HG03432 (cell line): ENCODE results near the gene POLR2E.
"Not testable (repeated sequence)": the region's sequence is repeated elsewhere in the genome, so short reads cannot be mapped to it uniquely, and the experiment has no call there.

Experiments
- ATAC-seq: cut with Tn5 transposase; IDR thresholded peaks from one replicate; pipeline ENCODE4 v1.9.1; 2021; ENCODE audit warnings: mild to moderate bottlenecking, moderate library complexity; ENCODE audit not compliant: unreplicated experiment

The POLR2E gene

GRCh38 chr19:1094978-1095701 lies at the start of gene POLR2E:
TSS of gene POLR2E (minus strand) at chr19:1095375. CDS start at chr19:1095315, 60 bp downstream.
- ATAC-seq: peak; percentile 83

- no peak for ATAC-seq
These were observed 49.6 kb upstream of the POLR2E start for GRCh38 chr19:1144741-1145140.

- ATAC-seq: no peak
These were observed 48.7 kb upstream of the POLR2E start for GRCh38 chr19:1143828-1144399.

- no peak for ATAC-seq
These were observed 46.8 kb upstream of the POLR2E start for GRCh38 chr19:1141944-1142343.

- ATAC-seq: no peak
These were observed 45.3 kb upstream of the POLR2E start for GRCh38 chr19:1140272-1141027.

GRCh38 chr19:1139126-1139525 lies 44.0 kb upstream of the POLR2E start:
- no peak for ATAC-seq

- no peak for ATAC-seq
These were observed 42.9 kb upstream of the POLR2E start for GRCh38 chr19:1138121-1138520.

- no peak for ATAC-seq
These were observed 41.6 kb upstream of the POLR2E start for GRCh38 chr19:1136621-1137317.

- ATAC-seq: no peak
These were observed 41.0 kb upstream of the POLR2E start for GRCh38 chr19:1136201-1136600.

GRCh38 chr19:1135454-1135853 lies 40.3 kb upstream of the POLR2E start:
- no peak for ATAC-seq

GRCh38 chr19:1134431-1134830 lies 39.3 kb upstream of the POLR2E start:
- ATAC-seq: no peak

- ATAC-seq: peak; percentile 52
These were observed 38.3 kb upstream of the POLR2E start for GRCh38 chr19:1133471-1133929.

GRCh38 chr19:1132552-1133383 lies 37.6 kb upstream of the POLR2E start:
- ATAC-seq: peak; percentile 17

- peak; percentile 38 for ATAC-seq
These were observed 36.8 kb upstream of the POLR2E start for GRCh38 chr19:1131718-1132551.

- no peak for ATAC-seq
These were observed 35.9 kb upstream of the POLR2E start for GRCh38 chr19:1130771-1131717.

GRCh38 chr19:1129535-1129934 lies 34.4 kb upstream of the POLR2E start:
- ATAC-seq: no peak

GRCh38 chr19:1129084-1129483 lies 33.9 kb upstream of the POLR2E start:
- ATAC-seq: not testable (repeated sequence)

- no peak for ATAC-seq
These were observed 32.9 kb upstream of the POLR2E start for GRCh38 chr19:1128106-1128505.
